BJ (cell line): Measurements from ENCODE around the gene VGLL4. TPM values are rescaled to one million over a fixed set of nuclear protein-coding genes. Genes with fewer than 3 reads are reported as not detected.

Experiments
- CTCF ChIA-PET: fragments of 350-600 bp; formaldehyde crosslinking; extraction: SDS; loops from one replicate; lab custom pipeline; 2021; ENCODE audit warnings: antibody characterized with exemption, inconsistent platforms; lab: Yijun Ruan, JAX
- POLR2A ChIA-PET: fragments of 300-600 bp; sonication (Branson Sonifier 250); formaldehyde crosslinking; extraction: SDS; loops from one replicate; lab custom pipeline; 2021; ENCODE audit warnings: antibody characterized with exemption; lab: Charles Lee
- DNase-seq: peaks from one replicate; pipeline ENCODE4 v3.0.0-alpha.2; 2011; ENCODE audit warnings: low read depth
- H3K27me3 ChIP-seq: 2 replicates; pipeline ENCODE4 v1.6.0; 2011; ENCODE audit warnings: low read length; ENCODE audit not compliant: control insufficient read depth, insufficient read depth
- H3K36me3 ChIP-seq: 2 replicates; pipeline ENCODE4 v1.5.1; 2011; ENCODE audit warnings: low read length; ENCODE audit not compliant: control insufficient read depth, insufficient read depth
- H3K4me3 ChIP-seq: 2 replicates; pipeline ENCODE4 v1.5.1; 2011; ENCODE audit warnings: low read depth, mild to moderate bottlenecking, control low read depth, low read length
- polyA plus RNA-seq: library from polyadenylated mRNA; depleted of rRNA; stranded (reverse); fragments of >200 nt; gene quantifications from 2 replicates; pipeline ENCODE4 v1.2.3, GENCODE V29; 2011
- TF ChIP-seq, protein P1 (sequence below): IDR thresholded peaks from 2 replicates; pipeline ENCODE4 v1.5.1; 2011; ENCODE audit warnings: low read depth, mild to moderate bottlenecking, control low read depth, inconsistent platforms, low read length, moderate library complexity; ENCODE audit not compliant: insufficient read depth

VGLL4 gene
- polyA plus RNA-seq, 1 experiment, result 31.3 TPM

DNA sequence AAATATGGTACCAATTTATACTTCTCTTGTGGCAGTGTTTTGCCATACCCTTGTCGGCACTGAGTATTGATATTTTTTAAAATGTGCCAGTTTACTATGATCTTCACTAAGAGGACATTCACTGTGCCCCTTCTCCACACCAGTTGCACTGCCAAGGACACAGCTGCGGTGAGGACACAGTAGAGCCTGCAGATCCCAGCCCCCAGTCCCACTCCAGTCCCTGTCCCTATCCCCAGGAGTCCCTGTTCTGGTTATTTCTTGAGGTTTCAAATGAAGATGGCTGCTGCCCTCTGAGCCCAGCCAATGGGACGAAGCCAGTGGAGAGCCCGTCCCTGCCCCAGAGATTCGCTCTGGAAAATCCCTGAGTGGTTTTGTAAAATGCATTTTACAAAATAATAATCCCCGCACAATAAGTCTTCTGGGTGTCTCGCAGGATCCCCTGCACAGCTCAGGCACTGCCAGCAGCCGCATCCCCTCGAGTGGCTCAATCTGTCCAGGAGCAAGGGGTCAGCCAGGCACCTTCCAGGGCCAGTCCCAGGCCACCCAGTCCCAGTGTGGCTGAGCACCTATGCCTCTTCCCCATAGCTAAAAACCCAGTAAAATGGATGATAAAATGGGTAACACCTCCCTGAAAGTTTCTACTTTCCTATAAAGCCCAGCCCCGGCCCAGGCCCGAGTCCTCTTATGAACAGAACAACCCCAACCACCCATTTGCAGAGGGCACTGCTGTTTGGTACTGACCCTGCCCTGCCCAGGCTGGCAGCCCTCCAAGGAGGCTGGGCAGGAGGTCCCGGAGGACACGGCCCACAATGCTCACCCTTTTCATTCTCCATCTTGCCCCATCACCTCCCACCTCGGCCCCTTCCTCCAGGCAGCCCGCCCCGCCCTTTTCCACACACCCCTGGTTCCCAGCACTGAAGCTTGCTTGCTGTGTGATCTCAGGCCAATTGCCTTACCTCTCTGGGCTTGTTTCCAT, 91.1 kb downstream of the VGLL4 start:
- CTCF ChIA-PET, result interaction anchor here (1.3 to 1.8 kb wide), 2 partner anchors 10 to 83 kb away, joined by 3 to 6 read pairs; no protein-coding TSS in a partner anchor
- TF ChIP-seq, protein P1, sequence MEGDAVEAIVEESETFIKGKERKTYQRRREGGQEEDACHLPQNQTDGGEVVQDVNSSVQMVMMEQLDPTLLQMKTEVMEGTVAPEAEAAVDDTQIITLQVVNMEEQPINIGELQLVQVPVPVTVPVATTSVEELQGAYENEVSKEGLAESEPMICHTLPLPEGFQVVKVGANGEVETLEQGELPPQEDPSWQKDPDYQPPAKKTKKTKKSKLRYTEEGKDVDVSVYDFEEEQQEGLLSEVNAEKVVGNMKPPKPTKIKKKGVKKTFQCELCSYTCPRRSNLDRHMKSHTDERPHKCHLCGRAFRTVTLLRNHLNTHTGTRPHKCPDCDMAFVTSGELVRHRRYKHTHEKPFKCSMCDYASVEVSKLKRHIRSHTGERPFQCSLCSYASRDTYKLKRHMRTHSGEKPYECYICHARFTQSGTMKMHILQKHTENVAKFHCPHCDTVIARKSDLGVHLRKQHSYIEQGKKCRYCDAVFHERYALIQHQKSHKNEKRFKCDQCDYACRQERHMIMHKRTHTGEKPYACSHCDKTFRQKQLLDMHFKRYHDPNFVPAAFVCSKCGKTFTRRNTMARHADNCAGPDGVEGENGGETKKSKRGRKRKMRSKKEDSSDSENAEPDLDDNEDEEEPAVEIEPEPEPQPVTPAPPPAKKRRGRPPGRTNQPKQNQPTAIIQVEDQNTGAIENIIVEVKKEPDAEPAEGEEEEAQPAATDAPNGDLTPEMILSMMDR, result no peak
- POLR2A ChIA-PET, result no interaction called here
- no peak for DNase-seq
- H3K27me3 ChIP-seq, result no peaks in the 10 kb centered on the region
- H3K4me3 ChIP-seq, result no peak overlapping the region
- peaks cover 14% of the 10 kb centered on the region for H3K36me3 ChIP-seq

GRCh38 chr3:11551036-11551435, 92.7 kb downstream of the VGLL4 start:
- Histone ChIP-seq H3K36me3 (peaks cover 10% of the 10 kb centered on the region), H3K4me3 (no peak overlapping the region), H3K27me3 (no peaks in the 10 kb centered on the region)
- POLR2A ChIA-PET, result no interaction called here
- CTCF ChIA-PET, result interaction anchor here (0.6 kb wide), 1 partner anchor 53 kb away, joined by 3 read pairs; no protein-coding TSS in a partner anchor
- TF ChIP-seq, protein P1, result no peak
- DNase-seq, result no peak

- DNase-seq, result peak; percentile 51
- Histone ChIP-seq H3K36me3 (peaks cover 3% of the 10 kb centered on the region; the same call in 1 of the 2 replicates), H3K4me3 (no peak overlapping the region), H3K27me3 (no peaks in the 10 kb centered on the region)
- ChIA-PET CTCF (no interaction called here), POLR2A (no interaction called here)
- TF ChIP-seq, protein P1, result no peak
Measured at GRCh38 chr3:11549580-11550140, 94.1 kb downstream of the VGLL4 start.

GRCh38 chr3:11548721-11549131, 95.0 kb downstream of the VGLL4 start:
- CTCF ChIA-PET, result no interaction called here

More at GRCh38 chr3:11548721-11549131, 95.0 kb downstream of the VGLL4 start:
- DNase-seq, result no peak
- Histone ChIP-seq H3K4me3 (no peak overlapping the region), H3K27me3 (no peaks in the 10 kb centered on the region), H3K36me3 (no peaks in the 10 kb centered on the region)
- TF ChIP-seq, protein P1, result no peak
- POLR2A ChIA-PET, result no interaction called here
